ENCODE data around the gene JPT1.

Gene JPT1

DNA sequence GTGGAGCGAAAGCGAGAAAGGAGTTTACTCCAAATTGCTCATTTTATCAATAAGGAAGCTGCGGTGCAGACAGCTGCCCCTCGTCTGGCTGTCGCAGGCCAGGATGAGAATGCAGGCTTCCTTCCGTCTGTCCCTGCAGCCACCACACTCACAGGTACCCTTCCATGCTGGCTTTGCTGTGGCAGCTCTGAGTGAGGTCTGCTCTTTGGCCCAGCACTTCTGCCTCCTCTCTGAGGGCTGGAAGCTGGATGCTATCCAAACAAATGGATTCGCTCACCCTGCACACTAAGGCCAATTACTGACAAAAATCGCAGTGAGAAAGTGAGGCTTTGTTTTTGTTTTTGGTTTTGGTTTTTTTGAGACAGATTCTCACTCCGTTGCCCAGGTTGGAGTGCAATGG, 37.6 kb downstream of the JPT1 start:
- no peak overlapping the region for H3K4me3 ChIP-seq (ENCODE audit: low read length)
- TF ChIP-seq, protein P1, sequence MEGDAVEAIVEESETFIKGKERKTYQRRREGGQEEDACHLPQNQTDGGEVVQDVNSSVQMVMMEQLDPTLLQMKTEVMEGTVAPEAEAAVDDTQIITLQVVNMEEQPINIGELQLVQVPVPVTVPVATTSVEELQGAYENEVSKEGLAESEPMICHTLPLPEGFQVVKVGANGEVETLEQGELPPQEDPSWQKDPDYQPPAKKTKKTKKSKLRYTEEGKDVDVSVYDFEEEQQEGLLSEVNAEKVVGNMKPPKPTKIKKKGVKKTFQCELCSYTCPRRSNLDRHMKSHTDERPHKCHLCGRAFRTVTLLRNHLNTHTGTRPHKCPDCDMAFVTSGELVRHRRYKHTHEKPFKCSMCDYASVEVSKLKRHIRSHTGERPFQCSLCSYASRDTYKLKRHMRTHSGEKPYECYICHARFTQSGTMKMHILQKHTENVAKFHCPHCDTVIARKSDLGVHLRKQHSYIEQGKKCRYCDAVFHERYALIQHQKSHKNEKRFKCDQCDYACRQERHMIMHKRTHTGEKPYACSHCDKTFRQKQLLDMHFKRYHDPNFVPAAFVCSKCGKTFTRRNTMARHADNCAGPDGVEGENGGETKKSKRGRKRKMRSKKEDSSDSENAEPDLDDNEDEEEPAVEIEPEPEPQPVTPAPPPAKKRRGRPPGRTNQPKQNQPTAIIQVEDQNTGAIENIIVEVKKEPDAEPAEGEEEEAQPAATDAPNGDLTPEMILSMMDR (IDR thresholded peaks at IDR 0.05; ENCODE audit: insufficient read depth, low read depth, low read length, missing control alignments), result no peak
- DNase-seq (ENCODE audit: low read depth), result no peak

DNA sequence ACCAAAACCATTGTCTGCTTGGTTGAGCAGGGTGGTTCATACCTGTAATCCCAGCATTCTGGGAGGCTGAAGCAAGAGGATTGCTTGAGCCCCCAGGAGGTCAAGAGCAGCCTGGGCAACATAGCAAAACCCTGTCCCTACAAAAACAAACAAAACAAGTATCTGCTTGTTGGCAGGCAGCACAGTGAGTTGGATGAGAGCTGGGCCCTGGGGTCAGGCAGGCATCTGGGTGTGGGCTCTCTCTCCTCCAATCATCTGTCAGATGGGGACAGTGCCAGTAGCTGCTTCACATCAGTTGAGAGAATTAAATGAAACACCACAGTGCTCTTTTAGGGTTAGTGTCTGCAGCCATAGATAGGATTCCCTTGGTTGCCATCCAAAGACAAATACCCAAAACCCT, 38.8 kb downstream of the JPT1 start:
- no peak for DNase-seq (ENCODE audit: low read depth)
- no peak overlapping the region for H3K4me3 ChIP-seq (ENCODE audit: low read length)
- TF ChIP-seq, protein P1 (IDR thresholded peaks at IDR 0.05; ENCODE audit: insufficient read depth, low read depth, low read length, missing control alignments), result no peak

DNA sequence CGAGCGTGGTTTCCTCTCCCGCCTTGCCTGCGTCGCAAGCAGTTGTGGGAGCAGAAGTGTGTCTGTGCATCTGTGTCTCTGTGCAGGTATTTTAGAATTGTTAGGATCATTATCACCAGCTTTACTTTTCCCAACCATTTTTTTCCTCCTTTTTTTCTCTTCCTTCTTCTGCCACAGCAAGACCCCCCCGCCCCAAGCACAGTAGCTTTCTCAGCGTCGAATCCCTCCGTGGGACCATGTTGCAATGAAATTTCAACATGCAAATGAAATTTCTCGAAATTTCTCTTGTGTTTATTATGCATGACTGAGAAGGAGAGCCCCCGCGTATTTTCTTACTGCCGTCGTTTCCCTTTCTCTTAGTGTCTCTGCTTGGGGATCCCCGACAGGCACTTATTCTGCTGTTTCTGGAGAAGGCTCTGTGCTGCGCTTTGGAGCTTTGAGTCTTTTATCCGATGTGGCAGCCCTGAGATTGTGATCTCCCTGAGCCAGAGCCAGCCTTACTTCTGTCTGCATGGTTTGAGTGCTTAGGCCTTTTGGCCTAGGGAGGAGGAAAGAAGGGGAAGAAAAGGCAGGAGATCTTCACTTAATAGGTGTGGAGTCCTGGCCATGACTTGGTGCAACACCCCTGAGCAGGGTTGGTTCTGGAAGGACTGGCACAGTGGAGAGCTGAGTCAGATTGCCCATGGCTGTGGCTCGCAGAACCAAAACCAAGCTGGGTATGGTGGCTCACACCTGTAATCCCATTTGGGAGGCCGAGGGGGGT, 39.6 kb downstream of the JPT1 start:
- peak; percentile 40 for DNase-seq (ENCODE audit: low read depth)
- H3K4me3 ChIP-seq (ENCODE audit: low read length), result peak overlapping the region; percentile 39
- TF ChIP-seq, protein P1 (IDR thresholded peaks at IDR 0.05; ENCODE audit: insufficient read depth, low read depth, low read length, missing control alignments), result no peak

DNA sequence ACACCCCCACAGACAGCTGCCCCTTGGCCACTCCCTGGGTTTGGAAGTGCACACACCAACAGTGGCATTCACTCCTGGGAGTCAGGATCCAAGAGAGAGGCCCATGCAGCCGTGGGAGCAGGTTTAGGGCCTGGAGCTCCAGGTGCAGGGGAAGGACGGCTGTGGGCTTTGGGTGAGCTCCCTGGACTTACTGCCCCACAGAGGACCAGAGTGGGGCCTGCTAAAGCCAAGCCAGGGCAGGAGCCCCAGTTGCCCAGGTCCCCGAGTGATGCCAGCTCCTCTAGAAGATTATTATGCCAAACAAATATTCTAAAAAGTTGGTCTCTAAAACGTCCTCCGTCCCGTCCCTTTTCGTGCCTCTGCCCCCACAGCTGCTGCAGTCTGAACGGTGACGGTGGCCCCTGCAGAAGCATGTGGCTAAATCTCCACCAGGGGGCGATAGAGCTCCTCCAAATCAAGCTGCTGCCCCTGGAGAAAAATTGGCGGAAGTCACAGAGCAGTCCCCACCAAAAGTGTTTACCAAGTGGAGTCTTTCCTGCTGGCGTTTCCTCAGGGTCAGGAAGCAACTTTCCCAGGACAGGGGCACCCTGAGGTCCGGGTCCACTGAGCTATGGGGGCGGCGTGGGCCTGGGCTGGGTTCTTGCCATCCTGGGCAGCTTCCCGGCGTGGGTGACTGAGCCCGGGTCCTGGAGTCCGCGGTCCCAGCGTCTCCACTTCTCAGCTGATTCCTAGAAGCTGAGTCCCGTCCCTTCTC, 40.3 kb downstream of the JPT1 start:
- TF ChIP-seq, protein P1 (IDR thresholded peaks at IDR 0.05; ENCODE audit: insufficient read depth, low read depth, low read length, missing control alignments), result peak; percentile 90

DNA sequence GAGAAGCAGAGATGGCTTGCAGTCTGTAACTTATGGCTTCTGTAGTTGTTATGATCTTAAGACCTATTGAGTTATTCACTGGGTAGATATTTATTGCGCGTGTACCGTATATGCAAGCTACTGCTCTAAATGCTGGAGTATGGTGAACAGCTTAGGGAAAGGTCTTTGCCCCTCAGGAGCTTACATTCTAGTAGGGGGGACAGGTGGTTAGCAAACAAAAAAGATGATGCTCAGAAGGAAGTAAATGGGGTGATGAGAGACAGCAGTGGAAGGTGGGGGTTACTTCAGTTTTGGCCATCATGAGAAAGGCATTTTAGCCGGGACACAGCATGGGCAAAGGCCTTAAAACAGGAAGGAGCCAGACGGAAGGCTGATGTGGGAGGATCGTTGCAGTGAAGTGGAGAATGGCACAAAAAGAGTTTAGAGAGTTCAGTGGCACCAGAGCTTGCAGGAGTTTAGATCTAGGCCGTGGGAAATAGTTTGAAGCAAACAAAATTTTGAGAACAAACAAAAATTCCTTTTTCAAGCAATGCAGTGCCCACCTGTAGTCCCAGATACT, 42.5 kb downstream of the JPT1 start:
- no peak for DNase-seq (ENCODE audit: low read depth)
- H3K4me3 ChIP-seq (ENCODE audit: low read length), result no peak overlapping the region
- TF ChIP-seq, protein P1 (IDR thresholded peaks at IDR 0.05; ENCODE audit: insufficient read depth, low read depth, low read length, missing control alignments), result no peak

More for the DNA sequence above, 40.3 kb downstream of the JPT1 start:
- DNase-seq (ENCODE audit: low read depth), result peak; percentile 90
- H3K4me3 ChIP-seq (ENCODE audit: low read length), result peak overlapping the region; percentile 39

DNA sequence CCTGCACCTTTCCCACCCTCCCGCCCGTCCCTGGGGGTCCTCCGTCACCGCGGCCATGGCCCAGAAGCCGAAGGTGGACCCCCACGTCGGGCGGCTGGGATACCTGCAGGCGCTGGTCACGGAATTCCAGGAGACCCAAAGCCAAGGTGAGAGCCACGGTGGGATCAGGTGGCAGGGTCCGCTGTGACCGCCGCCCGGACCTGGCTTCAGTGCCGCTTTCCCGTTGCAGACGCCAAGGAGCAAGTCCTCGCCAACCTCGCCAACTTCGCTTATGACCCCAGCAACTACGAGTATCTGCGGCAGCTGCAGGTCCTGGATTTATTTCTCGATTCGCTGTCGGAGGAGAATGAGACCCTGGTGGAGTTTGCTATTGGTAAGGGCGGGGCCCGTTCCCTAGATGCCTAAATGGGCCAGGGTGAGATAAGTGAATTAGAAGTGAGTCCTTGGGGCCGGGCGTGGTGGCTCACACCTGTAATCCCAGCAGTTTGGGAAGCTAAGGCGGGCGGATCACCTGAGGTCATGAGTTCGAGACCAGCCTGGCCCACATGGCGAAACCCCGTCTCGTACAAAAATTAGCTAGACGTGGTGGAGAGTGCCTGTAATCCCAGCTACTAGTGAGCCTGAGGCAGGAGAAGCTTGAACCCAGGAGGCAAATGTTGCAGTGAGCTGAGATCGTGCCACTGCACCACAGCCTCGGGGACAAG, 43.9 kb downstream of the JPT1 start:
- TF ChIP-seq, protein P1 (IDR thresholded peaks at IDR 0.05; ENCODE audit: insufficient read depth, low read depth, low read length, missing control alignments), result no peak
- peak; percentile 34 for DNase-seq (ENCODE audit: low read depth)
- H3K4me3 ChIP-seq (ENCODE audit: low read length), result peak overlapping the region; percentile 86
